Stimulated activated CD4-positive, alpha-beta T cell treated with anti-CD3 and anti-CD28 coated beads, TNF-alpha, amount 100 ng/mL, for 24 hours (primary cell): Measurements from ENCODE around the gene MPIG6B.
"Not testable (repeated sequence)": the region's sequence is repeated elsewhere in the genome, so short reads cannot be mapped to it uniquely, and the experiment has no call there.

Experiments
- DNase-seq, 3 experiments: peaks; one replicate each; pipeline ENCODE4 v3.0.0-alpha.2; 2020; ENCODE audit warnings: low read depth in 3 of 3

MPIG6B gene

GRCh38 chr6:31700740-31701401 is 22.3 kb upstream of the MPIG6B start:
- DNase-seq, result no peak

DNA sequence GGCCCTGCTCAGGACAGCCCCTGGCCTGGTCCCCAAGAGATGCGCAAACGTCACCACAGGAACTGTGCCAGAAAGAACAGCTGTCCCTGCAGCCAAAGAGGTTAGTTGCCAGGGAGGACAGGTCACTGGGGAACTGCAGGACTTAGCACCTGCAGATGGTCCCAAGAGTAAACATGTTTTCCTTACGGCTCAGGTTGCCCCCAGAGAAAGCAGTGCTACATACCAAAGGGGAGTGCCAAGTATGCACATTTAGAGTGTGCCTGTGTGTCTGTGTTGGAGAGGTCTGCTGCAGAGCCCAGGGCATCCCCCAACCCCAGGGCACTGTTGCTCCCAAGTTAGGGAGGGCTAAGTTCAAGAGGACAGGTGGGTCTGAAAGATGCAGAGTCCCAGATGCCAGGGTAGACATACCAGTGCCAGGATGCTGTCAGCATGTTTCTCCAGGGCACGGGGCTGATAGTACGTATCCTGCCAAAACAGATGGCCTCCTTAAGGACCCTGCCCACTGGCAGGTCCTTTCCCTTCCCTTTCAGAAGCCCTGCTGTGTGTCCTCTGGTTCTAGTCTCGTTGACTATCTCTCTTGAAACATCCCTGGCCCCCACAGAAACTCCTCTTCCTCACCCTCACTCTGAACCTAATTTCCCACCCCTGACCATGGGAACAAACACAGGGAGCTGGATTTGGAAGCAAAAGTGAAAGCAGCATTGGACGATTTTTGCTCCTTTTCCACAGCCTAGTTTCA is 21.3 kb upstream of the MPIG6B start:
- no peak for DNase-seq

- peak in 1 of 3 experiments; percentile 5 for DNase-seq
Observed at GRCh38 chr6:31702405-31702818, 20.8 kb upstream of the MPIG6B start.

- peak; percentile 92 to 98 (median 92) for DNase-seq
Observed at GRCh38 chr6:31702819-31703716, 20.1 kb upstream of the MPIG6B start, which contains the start of gene ABHD16A. Gene ABHD16A (minus strand): TSS chr6:31703324. CDS start chr6:31703281, 43 bp downstream.

DNA sequence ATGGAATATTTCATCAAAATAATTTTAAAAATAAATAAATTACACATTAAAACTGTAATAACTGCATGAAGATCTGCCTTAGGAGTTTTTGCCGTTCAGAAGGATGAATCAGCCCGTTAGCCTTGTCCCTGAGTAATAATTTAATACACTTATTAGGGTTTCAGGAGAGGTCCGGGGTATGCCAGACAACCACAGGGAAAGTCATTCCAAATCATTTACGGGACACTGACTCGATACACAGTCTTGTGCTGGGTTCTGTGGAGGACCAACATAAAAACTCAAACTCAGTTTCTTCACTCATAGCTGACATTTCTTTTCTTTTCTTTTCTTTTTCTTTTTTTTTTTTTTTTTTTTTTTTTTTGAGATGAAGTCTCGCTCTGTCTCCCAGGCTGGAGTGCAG is 17.2 kb upstream of the MPIG6B start:
- no peak for DNase-seq

GRCh38 chr6:31706599-31706998 is 16.6 kb upstream of the MPIG6B start, which contains the start of gene LY6G6F:
Gene LY6G6F (plus strand): TSS chr6:31706866. CDS start chr6:31706907, 41 bp downstream.
- no peak for DNase-seq

DNA sequence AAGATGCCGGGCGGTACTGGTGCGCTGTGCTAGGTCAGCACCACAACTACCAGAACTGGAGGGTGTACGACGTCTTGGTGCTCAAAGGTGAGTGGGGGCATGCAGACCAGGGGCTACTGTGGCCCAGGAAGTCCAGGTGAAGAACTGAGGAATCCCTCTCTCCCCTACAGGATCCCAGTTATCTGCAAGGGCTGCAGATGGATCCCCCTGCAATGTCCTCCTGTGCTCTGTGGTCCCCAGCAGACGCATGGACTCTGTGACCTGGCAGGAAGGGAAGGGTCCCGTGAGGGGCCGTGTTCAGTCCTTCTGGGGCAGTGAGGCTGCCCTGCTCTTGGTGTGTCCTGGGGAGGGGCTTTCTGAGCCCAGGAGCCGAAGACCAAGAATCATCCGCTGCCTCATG is 15.5 kb upstream of the MPIG6B start:
- DNase-seq, result no peak

DNA sequence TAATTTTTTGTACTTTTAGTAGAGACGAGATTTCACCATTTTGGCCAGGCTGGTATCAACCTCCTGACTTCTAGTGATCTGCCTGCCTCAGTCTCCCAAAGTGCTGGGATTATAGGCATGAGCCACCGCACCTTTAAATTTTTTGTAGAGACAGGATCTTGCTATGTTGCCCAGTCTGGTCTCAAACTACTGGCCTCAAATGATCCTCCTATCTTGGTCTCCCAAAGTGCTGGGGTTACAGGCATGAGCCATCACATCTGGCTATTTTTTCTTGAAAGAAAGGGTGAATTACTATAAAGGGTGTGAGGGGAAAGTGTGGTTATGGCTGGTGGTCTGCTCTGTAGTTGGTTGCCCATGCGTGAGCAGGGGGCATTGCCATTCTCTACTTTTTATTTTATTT is 14.9 kb upstream of the MPIG6B start:
- no peak for DNase-seq

DNA sequence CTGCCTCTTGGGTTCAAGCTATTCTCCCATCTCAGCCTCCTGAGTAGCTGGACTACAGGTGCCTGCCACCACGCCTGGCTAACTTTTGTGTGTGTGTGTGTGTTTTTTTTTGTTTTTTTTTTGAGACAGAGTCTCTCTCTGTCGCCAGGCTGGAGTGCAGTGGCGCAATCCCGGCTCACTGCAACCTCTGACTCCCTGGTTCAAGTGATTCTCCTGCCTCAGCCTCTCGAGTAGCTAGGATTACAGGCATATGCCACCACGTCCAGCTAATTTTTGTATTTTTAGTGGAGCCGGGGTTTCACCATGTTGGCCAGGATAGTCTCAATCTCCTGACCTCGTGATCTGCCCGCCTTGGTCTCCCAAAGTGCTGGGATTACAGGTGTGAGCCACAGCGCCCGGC is 14.0 kb upstream of the MPIG6B start:
- not testable (repeated sequence) for DNase-seq

GRCh38 chr6:31710523-31711219 is 12.5 kb upstream of the MPIG6B start:
- DNase-seq, result no peak

- no peak for DNase-seq
Observed at GRCh38 chr6:31711233-31711632, 11.9 kb upstream of the MPIG6B start.

DNA sequence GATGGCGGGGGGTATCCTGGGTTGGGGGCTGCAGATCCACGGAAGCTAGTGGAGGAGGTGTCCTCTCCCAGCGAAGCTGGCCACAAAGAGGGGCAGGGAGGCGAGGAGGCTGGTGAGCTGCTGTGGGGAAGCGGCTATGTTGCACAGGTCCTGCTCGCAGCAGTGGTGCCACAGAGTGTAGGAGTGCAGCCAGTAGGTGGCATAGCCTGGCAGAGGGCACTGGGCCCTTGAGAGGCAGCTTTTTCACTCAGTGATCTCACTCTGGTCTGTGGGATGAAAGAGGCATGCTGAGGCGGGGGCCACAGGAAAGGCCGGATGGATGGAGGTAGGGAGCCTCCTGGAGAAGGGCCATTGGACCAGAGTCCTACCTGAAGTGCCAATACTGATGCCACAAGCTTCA is 10.9 kb upstream of the MPIG6B start:
- no peak for DNase-seq

- no peak for DNase-seq
Observed at GRCh38 chr6:31713465-31713864, 9.7 kb upstream of the MPIG6B start.

DNA sequence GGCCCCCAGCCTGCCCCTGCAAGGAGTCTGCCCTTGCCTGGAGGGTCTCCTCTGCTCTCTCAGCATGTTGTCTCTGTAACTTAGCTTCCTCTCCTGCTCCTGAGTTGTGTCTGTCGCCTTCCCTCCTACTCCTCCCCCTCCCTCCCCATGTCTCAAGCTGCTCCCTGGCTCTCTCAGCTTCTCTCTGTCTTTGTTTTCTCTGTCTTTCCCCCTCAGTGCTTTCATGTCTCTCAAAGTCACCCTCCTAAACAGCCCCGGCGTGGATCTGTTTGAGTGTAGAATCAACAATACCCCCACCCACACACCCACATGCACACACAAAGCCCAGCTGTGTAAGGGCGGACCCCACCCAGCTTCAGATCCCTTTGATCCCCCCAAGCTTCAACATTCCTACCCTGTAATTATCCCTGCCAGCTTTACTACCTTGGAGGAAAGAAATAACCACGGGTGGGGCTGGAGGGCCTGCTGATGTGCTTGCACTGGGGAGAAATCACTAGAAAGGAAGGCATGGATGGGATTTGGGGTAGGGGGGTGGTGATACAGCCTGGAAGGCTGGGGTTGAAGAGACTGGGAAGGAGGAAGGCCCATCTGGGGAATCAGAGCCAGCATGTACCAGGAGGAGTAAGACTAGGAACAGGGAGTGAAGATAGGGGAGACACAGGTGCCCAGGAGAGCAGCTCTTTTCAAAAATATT is 9.0 kb upstream of the MPIG6B start:
- no peak for DNase-seq

GRCh38 chr6:31715022-31715958 is 7.9 kb upstream of the MPIG6B start, which contains the start of gene LY6G6D:
Gene LY6G6D (plus strand): TSS chr6:31715348. CDS start chr6:31715356, 8 bp downstream.
- DNase-seq, result no peak

- DNase-seq, result no peak
Observed at GRCh38 chr6:31717499-31718222, 5.5 kb upstream of the MPIG6B start.

DNA sequence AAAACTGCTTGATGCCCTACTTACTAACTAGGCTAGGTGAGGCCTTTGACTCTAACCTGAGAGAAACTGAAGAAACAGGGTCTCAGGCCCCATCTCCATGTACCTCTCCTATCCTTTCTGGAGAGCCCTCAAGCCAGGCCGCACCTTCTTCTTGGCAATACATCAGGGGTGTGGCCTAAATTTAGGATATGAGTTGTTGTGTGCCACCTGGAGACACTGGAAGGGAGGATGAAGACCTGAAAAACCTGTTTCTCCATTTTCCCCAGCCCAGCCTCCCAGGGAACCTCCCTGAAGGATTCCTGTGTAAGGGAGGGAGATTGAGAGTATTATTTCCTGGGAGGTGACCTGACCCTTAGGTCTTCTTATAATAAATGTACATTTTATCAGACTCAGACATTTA is 4.9 kb upstream of the MPIG6B start:
- no peak for DNase-seq

GRCh38 chr6:31719001-31719400 is 4.2 kb upstream of the MPIG6B start:
- DNase-seq, result no peak

DNA sequence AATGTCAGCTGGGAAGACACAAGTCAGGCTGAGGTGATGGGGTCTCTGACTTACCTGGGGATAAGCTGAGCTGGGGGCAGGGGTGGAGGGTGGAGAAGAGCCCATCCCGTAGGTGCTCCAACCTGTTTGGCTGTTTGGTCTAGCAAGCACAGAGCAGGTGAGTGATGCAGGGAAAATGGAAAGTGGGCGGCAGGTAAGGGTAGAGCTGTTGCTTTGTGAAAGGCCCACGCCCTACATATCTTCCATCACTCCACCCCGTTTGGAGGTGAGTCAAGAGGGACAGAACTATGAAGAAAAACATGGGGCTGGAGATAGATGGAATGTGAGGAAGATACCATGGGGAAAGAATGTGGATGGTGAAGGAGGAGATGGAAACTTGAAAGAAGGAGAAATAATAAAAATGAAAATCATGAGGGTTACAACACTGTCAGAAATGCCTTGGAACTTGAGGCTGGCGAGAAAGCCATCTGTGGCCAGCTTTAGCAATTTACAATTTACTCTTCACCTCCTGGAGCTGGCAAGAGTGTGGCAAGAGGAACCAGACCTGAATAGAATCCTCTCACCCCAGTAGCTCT is 2.9 kb upstream of the MPIG6B start:
- no peak for DNase-seq
